Astrocyte (in vitro differentiated cells and primary cell): ENCODE measurements around the gene OTUD3. TPM values are rescaled to one million over a fixed set of nuclear protein-coding genes. Genes with fewer than 3 reads are reported as not detected.

Experiments
- DNase-seq: peaks from one replicate; pipeline ENCODE4 v3.0.0-alpha.2; 2010; ENCODE audit warnings: low read depth
- FAIRE-seq: peaks from 2 replicates; lab custom pipeline; 2011; peaks lifted over from hg19 to GRCh38; lab: Jason Lieb, UNC
- H2AFZ ChIP-seq: 2 replicates; pipeline ENCODE4 v1.6.0; 2012; ENCODE audit warnings: low read depth, low read length, inconsistent platforms
- H3K27ac ChIP-seq: 2 replicates; pipeline ENCODE4 v1.5.1; 2011; ENCODE audit warnings: low read depth, low read length, inconsistent platforms
- H3K27me3 ChIP-seq: 2 replicates; pipeline ENCODE4 v1.6.0; 2011; ENCODE audit warnings: low read length, inconsistent platforms; ENCODE audit not compliant: insufficient read depth
- H3K36me3 ChIP-seq: 2 replicates; pipeline ENCODE4 v1.5.1; 2011; ENCODE audit warnings: low read length, inconsistent platforms; ENCODE audit not compliant: insufficient read depth
- H3K4me1 ChIP-seq: 2 replicates; pipeline ENCODE4 v1.5.1; 2011; ENCODE audit warnings: low read length, inconsistent platforms; ENCODE audit not compliant: insufficient read depth
- H3K4me2 ChIP-seq: 2 replicates; pipeline ENCODE4 v1.6.0; 2012; ENCODE audit warnings: low read length, inconsistent platforms
- H3K4me3 ChIP-seq: 2 replicates; pipeline ENCODE4 v1.5.1; 2011; ENCODE audit warnings: low read depth, mild to moderate bottlenecking, low read length, inconsistent platforms; ENCODE audit not compliant: insufficient read depth
- H3K79me2 ChIP-seq: 2 replicates; pipeline ENCODE4 v1.6.0; 2012; ENCODE audit warnings: mild to moderate bottlenecking, low read length, inconsistent platforms; ENCODE audit not compliant: insufficient read depth
- H3K9ac ChIP-seq: 2 replicates; pipeline ENCODE4 v1.6.0; 2012; ENCODE audit warnings: mild to moderate bottlenecking, low read length, inconsistent platforms
- H3K9me3 ChIP-seq: 2 replicates; pipeline ENCODE4 v1.5.1; 2012; ENCODE audit warnings: low read depth, mild to moderate bottlenecking, low read length, inconsistent platforms; ENCODE audit not compliant: insufficient read depth
- H4K20me1 ChIP-seq: 2 replicates; pipeline ENCODE4 v1.6.0; 2012; ENCODE audit warnings: low read length, inconsistent platforms; ENCODE audit not compliant: insufficient read depth
- H3K27ac Mint-ChIP-seq: one replicate; pipeline ENCODE4 v1.8.0; 2021; ENCODE audit warnings: mild to moderate bottlenecking, mixed read lengths; ENCODE audit not compliant: unreplicated experiment
- H3K27me3 Mint-ChIP-seq: one replicate; pipeline ENCODE4 v1.8.0; 2021; ENCODE audit warnings: low read depth, mixed read lengths; ENCODE audit not compliant: unreplicated experiment
- H3K36me3 Mint-ChIP-seq: one replicate; pipeline ENCODE4 v1.8.0; 2021; ENCODE audit warnings: low read depth, mixed read lengths; ENCODE audit not compliant: unreplicated experiment
- H3K4me1 Mint-ChIP-seq: one replicate; pipeline ENCODE4 v1.8.0; 2021; ENCODE audit warnings: low read depth, mixed read lengths; ENCODE audit not compliant: unreplicated experiment
- H3K4me3 Mint-ChIP-seq: one replicate; pipeline ENCODE4 v1.8.0; 2021; ENCODE audit warnings: mild to moderate bottlenecking, moderate library complexity, mixed read lengths; ENCODE audit not compliant: unreplicated experiment
- H3K9me3 Mint-ChIP-seq: one replicate; pipeline ENCODE4 v1.8.0; 2021; ENCODE audit warnings: mild to moderate bottlenecking, mixed read lengths; ENCODE audit not compliant: unreplicated experiment
- CTCF ChIP-seq: IDR thresholded peaks from 2 replicates; pipeline ENCODE4 v1.5.1; 2011; ENCODE audit warnings: low read depth, mild to moderate bottlenecking, inconsistent platforms, low read length, moderate library complexity; ENCODE audit not compliant: insufficient read depth
- EZH2 ChIP-seq: IDR thresholded peaks from 2 replicates; pipeline ENCODE4 v1.6.1; 2012; ENCODE audit warnings: mild to moderate bottlenecking, low read length, inconsistent platforms; ENCODE audit not compliant: insufficient read depth
- total RNA-seq: library from RNA; stranded (reverse); gene quantifications from 2 replicates; pipeline ENCODE4 v1.2.1, GENCODE V29; 2021

Gene OTUD3
- total RNA-seq, 1 donor from 2014 or later, result 10.6 TPM

- Mint-ChIP-seq H3K27me3 (no peaks in the 10 kb centered on the region), H3K4me1 (no peaks in the 10 kb centered on the region), H3K27ac (no peak overlapping the region), H3K4me3 (no peak overlapping the region), H3K36me3 (peaks cover 3% of the 10 kb centered on the region), H3K9me3 (peaks cover 23% of the 10 kb centered on the region)
- Histone ChIP-seq H3K4me3 (no peak overlapping the region), H3K27me3 (no peaks in the 10 kb centered on the region), H3K9me3 (peaks cover 14% of the 10 kb centered on the region), H3K79me2 (no peaks in the 10 kb centered on the region), H4K20me1 (no peaks in the 10 kb centered on the region), H3K9ac (no peak overlapping the region), H3K4me1 (no peaks in the 10 kb centered on the region), H2AFZ (no peak overlapping the region), H3K27ac (no peak overlapping the region), H3K4me2 (no peak overlapping the region), H3K36me3 (no peaks in the 10 kb centered on the region)
- TF ChIP-seq CTCF (no peak), EZH2 (no peak)
- DNase-seq (no peak), FAIRE-seq (no peak)
Observed at GRCh38 chr1:19936061-19936750, 54.0 kb downstream of the OTUD3 start.

- no peak for FAIRE-seq
- Mint-ChIP-seq H3K27ac (no peak overlapping the region), H3K4me3 (no peak overlapping the region), H3K27me3 (no peaks in the 10 kb centered on the region), H3K9me3 (peaks cover 6% of the 10 kb centered on the region), H3K4me1 (no peaks in the 10 kb centered on the region), H3K36me3 (no peaks in the 10 kb centered on the region)
- Histone ChIP-seq H3K27ac (no peak overlapping the region), H2AFZ (no peak overlapping the region), H3K79me2 (no peaks in the 10 kb centered on the region), H4K20me1 (no peaks in the 10 kb centered on the region), H3K36me3 (no peaks in the 10 kb centered on the region), H3K27me3 (peaks cover 3% of the 10 kb centered on the region), H3K9me3 (no peaks in the 10 kb centered on the region), H3K9ac (no peak overlapping the region), H3K4me3 (no peak overlapping the region), H3K4me1 (no peaks in the 10 kb centered on the region), H3K4me2 (no peak overlapping the region)
- TF ChIP-seq EZH2 (no peak), CTCF (no peak)
- DNase-seq, result no peak
Observed at GRCh38 chr1:19938472-19938871, 56.3 kb downstream of the OTUD3 start.

- H3K36me3 Mint-ChIP-seq, result no peaks in the 10 kb centered on the region
- Histone ChIP-seq H3K27ac (no peak overlapping the region), H3K4me1 (no peaks in the 10 kb centered on the region), H3K36me3 (no peaks in the 10 kb centered on the region), H3K27me3 (peaks cover 3% of the 10 kb centered on the region), H3K9ac (no peak overlapping the region), H3K79me2 (no peaks in the 10 kb centered on the region), H3K4me2 (no peak overlapping the region), H3K4me3 (no peak overlapping the region), H3K9me3 (no peaks in the 10 kb centered on the region), H4K20me1 (no peaks in the 10 kb centered on the region), H2AFZ (no peak overlapping the region)
- no peaks in the 10 kb centered on the region for H3K4me1 Mint-ChIP-seq
- H3K27me3 Mint-ChIP-seq, result no peaks in the 10 kb centered on the region
- FAIRE-seq, result no peak
- no peak for DNase-seq
- H3K27ac Mint-ChIP-seq, result no peak overlapping the region
- TF ChIP-seq CTCF, result no peak
- no peak for TF ChIP-seq EZH2
- H3K9me3 Mint-ChIP-seq, result peaks cover 9% of the 10 kb centered on the region
- H3K4me3 Mint-ChIP-seq, result no peak overlapping the region
Observed at GRCh38 chr1:19940486-19941205, 58.5 kb downstream of the OTUD3 start.
